GM12875 (cell line): Measurements from ENCODE around the gene MAP4K3.

Source experiments
- H3K4me3 ChIP-seq: one replicate; pipeline ENCODE4 v1.5.1; 2011; ENCODE audit warnings: low read depth, low read length, control low read depth
- CTCF ChIP-seq: IDR thresholded peaks from 2 replicates; pipeline ENCODE4 v1.5.1; 2011; ENCODE audit warnings: low read depth, mild to moderate bottlenecking, control low read depth, inconsistent platforms, low read length, moderate library complexity, borderline replicate concordance; ENCODE audit not compliant: insufficient read depth

MAP4K3 gene

GRCh38 chr2:39419282-39420223 lies 17.5 kb downstream of the MAP4K3 start:
- H3K4me3 ChIP-seq, result no peak overlapping the region
- TF ChIP-seq CTCF, result no peak

GRCh38 chr2:39418491-39418890 lies 18.6 kb downstream of the MAP4K3 start:
- H3K4me3 ChIP-seq, result no peak overlapping the region
- TF ChIP-seq CTCF, result no peak

GRCh38 chr2:39416140-39416539 lies 20.9 kb downstream of the MAP4K3 start:
- H3K4me3 ChIP-seq, result no peak overlapping the region

GRCh38 chr2:39413063-39413737 lies 23.9 kb downstream of the MAP4K3 start:
- no peak for TF ChIP-seq CTCF
- H3K4me3 ChIP-seq, result no peak overlapping the region

More at GRCh38 chr2:39416140-39416539, 20.9 kb downstream of the MAP4K3 start:
- TF ChIP-seq CTCF, result no peak

- TF ChIP-seq CTCF, result no peak
- no peak overlapping the region for H3K4me3 ChIP-seq
These were observed 25.7 kb downstream of the MAP4K3 start for GRCh38 chr2:39411181-39411944.

GRCh38 chr2:39409697-39410389 lies 27.2 kb downstream of the MAP4K3 start:
- no peak overlapping the region for H3K4me3 ChIP-seq
- no peak for TF ChIP-seq CTCF
